PC-3 (cell line): ENCODE data around the gene TADA2A. TPM values are rescaled to one million over a fixed set of nuclear protein-coding genes. Genes with fewer than 3 reads are reported as not detected.

ENCODE experiments used
- ATAC-seq: fragments of 200-7000 bp; cut with Tn5 transposase; 2 replicates; pipeline ENCODE4 v1.9.1; 2020; ENCODE audit warnings: mild to moderate bottlenecking, moderate library complexity
- BruUV-seq: library from RNA; stranded (reverse); fragments of 400-500 nt; replicated peaks from 2 replicates; lab custom pipeline; 2021; lab: Mats Ljungman, UMichigan
- CTCF ChIA-PET: fragments of 300-600 bp; sonication (Branson Sonifier 250); formaldehyde crosslinking; loops from one replicate; lab custom pipeline; 2022; ENCODE audit warnings: antibody characterized with exemption; lab: Charles Lee
- POLR2A ChIA-PET: fragments of 300-600 bp; sonication (Branson Sonifier 250); formaldehyde crosslinking; loops from one replicate; lab custom pipeline; 2022; ENCODE audit warnings: antibody characterized with exemption; ENCODE audit not compliant: unreplicated experiment; lab: Charles Lee
- DNase-seq: peaks from one replicate; pipeline ENCODE4 v3.0.0-alpha.2; 2015
- H2AFZ ChIP-seq: fragments of 300-600 bp; sonication (generic); 2 replicates; pipeline ENCODE4 v1.6.0; 2016; ENCODE audit warnings: antibody characterized with exemption, low read length
- H3F3A ChIP-seq: fragments of 300-600 bp; sonication (generic); one replicate; pipeline ENCODE4 v1.6.0; 2017; ENCODE audit warnings: antibody characterized with exemption, low read length, control low read depth, mild to moderate bottlenecking; ENCODE audit not compliant: unreplicated experiment
- H3K27ac ChIP-seq: fragments of 300-600 bp; sonication (generic); 2 replicates; pipeline ENCODE4 v1.5.1; 2016; ENCODE audit warnings: mild to moderate bottlenecking, low read length
- H3K27me3 ChIP-seq: fragments of 300-600 bp; sonication (generic); 2 replicates; pipeline ENCODE4 v1.6.1; 2016; ENCODE audit warnings: low read length, mixed read lengths
- H3K36me3 ChIP-seq: fragments of 300-600 bp; sonication (generic); 2 replicates; pipeline ENCODE4 v1.6.1; 2016; ENCODE audit warnings: low read depth, mixed run types, low read length, mixed read lengths
- H3K4me1 ChIP-seq: fragments of 300-600 bp; sonication (generic); 2 replicates; pipeline ENCODE4 v1.5.1; 2016; ENCODE audit warnings: low read length; ENCODE audit not compliant: insufficient read depth
- H3K4me2 ChIP-seq: fragments of 300-600 bp; sonication (generic); 2 replicates; pipeline ENCODE4 v1.6.0; 2016; ENCODE audit warnings: low read length
- H3K4me3 ChIP-seq: fragments of 300-600 bp; sonication (generic); 2 replicates; pipeline ENCODE4 v1.5.1; 2016; ENCODE audit warnings: mild to moderate bottlenecking, low read length, mixed read lengths
- H3K79me2 ChIP-seq: fragments of 300-600 bp; sonication (generic); 2 replicates; pipeline ENCODE4 v1.6.1; 2017; ENCODE audit warnings: low read length, mixed read lengths
- H3K9ac ChIP-seq: fragments of 300-600 bp; sonication (generic); 2 replicates; pipeline ENCODE4 v1.6.0; 2016; ENCODE audit warnings: mild to moderate bottlenecking, low read length
- H3K9me2 ChIP-seq: fragments of 300-600 bp; sonication (generic); replicated peaks from 2 replicates; pipeline ENCODE4 v1.6.1; 2016; ENCODE audit warnings: mixed run types, low read length, mixed read lengths
- H3K9me3 ChIP-seq: fragments of 300-600 bp; sonication (generic); 2 replicates; pipeline ENCODE4 v1.6.1; 2016; ENCODE audit warnings: low read length, mixed read lengths
- H4K20me1 ChIP-seq: fragments of 300-600 bp; sonication (generic); 2 replicates; pipeline ENCODE4 v1.6.1; 2016; ENCODE audit warnings: low read length, mixed read lengths
- EZH2 ChIP-seq: fragments of 300-600 bp; sonication (generic); IDR thresholded peaks from one replicate; pipeline ENCODE4 v1.6.1; 2017; ENCODE audit warnings: antibody characterized with exemption, mild to moderate bottlenecking, low read length; ENCODE audit not compliant: unreplicated experiment
- EZH2phosphoT487 ChIP-seq: fragments of 300-600 bp; sonication (generic); IDR thresholded peaks from 2 replicates; pipeline ENCODE4 v1.6.1; 2018; ENCODE audit warnings: mild to moderate bottlenecking, antibody characterized with exemption, low read length, borderline replicate concordance
- intact Hi-C: fragments of 100-400 bp; cut with micrococcal nuclease; formaldehyde crosslinking; loops from 2 replicates; pipeline ENCODE4 v1.9.0; 2023
- total RNA-seq: library from RNA; depleted of rRNA; stranded (reverse); fragments of >200 nt; gene quantifications from 2 replicates; pipeline ENCODE4 v1.2.3, GENCODE V29; 2014
- TF ChIP-seq, protein P1 (sequence below): fragments of 300-600 bp; sonication (generic); conservative IDR thresholded peaks from 2 replicates; pipeline ENCODE4 v1.5.1; 2017; ENCODE audit warnings: antibody characterized with exemption, low read depth, mild to moderate bottlenecking, low read length

The TADA2A gene
- total RNA-seq, 1 experiment from 2014 or later = 16.5 TPM

DNA sequence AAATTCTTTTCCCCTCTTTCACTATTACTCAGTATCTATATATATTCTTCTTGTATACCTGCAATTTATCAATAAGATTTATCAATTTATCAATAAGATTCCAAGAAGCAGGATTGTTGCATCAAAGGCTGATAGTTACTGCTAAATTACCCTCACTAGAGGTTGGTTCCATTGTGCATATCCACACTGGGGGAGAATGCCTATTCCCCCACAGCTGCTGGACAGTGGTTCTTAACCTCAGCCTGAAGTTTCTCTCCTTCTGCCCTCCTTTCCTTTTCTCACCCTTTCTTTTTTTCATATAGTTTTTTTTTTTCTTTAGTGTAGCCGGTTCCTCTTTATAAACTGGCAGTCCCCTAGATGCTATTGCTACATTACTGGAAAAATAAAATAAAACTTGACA lies 24.6 kb upstream of the TADA2A start:
- no peak for TF ChIP-seq EZH2
- TF ChIP-seq, protein P1, sequence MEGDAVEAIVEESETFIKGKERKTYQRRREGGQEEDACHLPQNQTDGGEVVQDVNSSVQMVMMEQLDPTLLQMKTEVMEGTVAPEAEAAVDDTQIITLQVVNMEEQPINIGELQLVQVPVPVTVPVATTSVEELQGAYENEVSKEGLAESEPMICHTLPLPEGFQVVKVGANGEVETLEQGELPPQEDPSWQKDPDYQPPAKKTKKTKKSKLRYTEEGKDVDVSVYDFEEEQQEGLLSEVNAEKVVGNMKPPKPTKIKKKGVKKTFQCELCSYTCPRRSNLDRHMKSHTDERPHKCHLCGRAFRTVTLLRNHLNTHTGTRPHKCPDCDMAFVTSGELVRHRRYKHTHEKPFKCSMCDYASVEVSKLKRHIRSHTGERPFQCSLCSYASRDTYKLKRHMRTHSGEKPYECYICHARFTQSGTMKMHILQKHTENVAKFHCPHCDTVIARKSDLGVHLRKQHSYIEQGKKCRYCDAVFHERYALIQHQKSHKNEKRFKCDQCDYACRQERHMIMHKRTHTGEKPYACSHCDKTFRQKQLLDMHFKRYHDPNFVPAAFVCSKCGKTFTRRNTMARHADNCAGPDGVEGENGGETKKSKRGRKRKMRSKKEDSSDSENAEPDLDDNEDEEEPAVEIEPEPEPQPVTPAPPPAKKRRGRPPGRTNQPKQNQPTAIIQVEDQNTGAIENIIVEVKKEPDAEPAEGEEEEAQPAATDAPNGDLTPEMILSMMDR = no peak
- no peak for TF ChIP-seq EZH2phosphoT487
- Histone ChIP-seq H2AFZ (no peak overlapping the region), H3K9ac (no peak overlapping the region), H3F3A (no peaks in the 10 kb centered on the region), H3K27ac (no peak overlapping the region), H3K27me3 (no peaks in the 10 kb centered on the region), H4K20me1 (no peaks in the 10 kb centered on the region), H3K4me1 (no peaks in the 10 kb centered on the region), H3K36me3 (no peaks in the 10 kb centered on the region), H3K79me2 (no peaks in the 10 kb centered on the region), H3K9me3 (no peaks in the 10 kb centered on the region), H3K9me2 (no peaks in the 10 kb centered on the region), H3K4me2 (no peak overlapping the region), H3K4me3 (no peak overlapping the region)
- ATAC-seq = no peak
- intact Hi-C loops = no loop called here
- BruUV-seq = no TSS peak
- DNase-seq = no peak
- POLR2A ChIA-PET = no interaction called here
- CTCF ChIA-PET = no interaction called here

- no peak overlapping the region for H2AFZ ChIP-seq
- CTCF ChIA-PET = no interaction called here
Measured at GRCh38 chr17:37384560-37385149, 22.0 kb upstream of the TADA2A start.

GRCh38 chr17:37385474-37385990 lies 21.2 kb upstream of the TADA2A start:
- Histone ChIP-seq H2AFZ (no peak overlapping the region), H3F3A (no peaks in the 10 kb centered on the region), H3K4me1 (no peaks in the 10 kb centered on the region), H3K9me3 (no peaks in the 10 kb centered on the region), H3K36me3 (no peaks in the 10 kb centered on the region), H3K9me2 (no peaks in the 10 kb centered on the region), H3K4me2 (no peak overlapping the region), H3K27ac (no peak overlapping the region), H3K79me2 (no peaks in the 10 kb centered on the region), H3K27me3 (no peaks in the 10 kb centered on the region), H4K20me1 (no peaks in the 10 kb centered on the region), H3K4me3 (no peak overlapping the region), H3K9ac (no peak overlapping the region)
- BruUV-seq = no TSS peak
- ATAC-seq (no peak), DNase-seq (no peak)
- CTCF ChIA-PET = no interaction called here
- TF ChIP-seq EZH2phosphoT487 = no peak
- TF ChIP-seq EZH2 = no peak
- TF ChIP-seq, protein P1 = no peak
- POLR2A ChIA-PET = no interaction called here
- intact Hi-C loops = no loop called here

More at GRCh38 chr17:37384560-37385149, 22.0 kb upstream of the TADA2A start:
- H3K4me2 ChIP-seq = no peak overlapping the region
- no peak for DNase-seq
- TF ChIP-seq, protein P1 = no peak
- TF ChIP-seq EZH2 (no peak), EZH2phosphoT487 (no peak)
- intact Hi-C loops = no loop called here
- POLR2A ChIA-PET = no interaction called here
- no peak overlapping the region for H3K4me3 ChIP-seq
- no peaks in the 10 kb centered on the region for H3K27me3 ChIP-seq
- H3K79me2 ChIP-seq = no peaks in the 10 kb centered on the region
- no peaks in the 10 kb centered on the region for H3K36me3 ChIP-seq
- H3K9me3 ChIP-seq = no peaks in the 10 kb centered on the region
- H4K20me1 ChIP-seq = no peaks in the 10 kb centered on the region
- H3K27ac ChIP-seq = no peak overlapping the region
- BruUV-seq = no TSS peak
- no peaks in the 10 kb centered on the region for H3F3A ChIP-seq
- no peaks in the 10 kb centered on the region for H3K4me1 ChIP-seq
- no peaks in the 10 kb centered on the region for H3K9me2 ChIP-seq
- H3K9ac ChIP-seq = no peak overlapping the region
- no peak for ATAC-seq
